WTC11 (cell line): Measurements from ENCODE around the gene DYRK3. TPM values are rescaled to one million over a fixed set of nuclear protein-coding genes. Genes with fewer than 3 reads are reported as not detected.

ENCODE experiments used
- ATAC-seq: fragments of 200-7000 bp; cut with Tn5 transposase; 2 replicates; pipeline ENCODE4 v1.10.0; 2021; ENCODE audit warnings: mild to moderate bottlenecking, moderate library complexity
- CTCF ChIA-PET: fragments of 300-600 bp; sonication (Branson Sonifier 250); formaldehyde crosslinking; loops from one replicate; lab custom pipeline; 2021; ENCODE audit warnings: antibody characterized with exemption; lab: Charles Lee
- POLR2A ChIA-PET: fragments of 350-600 bp; sonication (Branson Sonifier 250); formaldehyde crosslinking; loops from one replicate; lab custom pipeline; 2021; ENCODE audit warnings: antibody characterized with exemption; lab: Charles Lee
- DNase-seq: peaks from one replicate; pipeline ENCODE4 v3.0.0; 2021; ENCODE audit warnings: low spot score
- H3K27ac Mint-ChIP-seq: 2 replicates; pipeline ENCODE4 v1.8.0; 2021; ENCODE audit warnings: mixed read lengths
- H3K27me3 Mint-ChIP-seq: 2 replicates; pipeline ENCODE4 v1.8.0; 2021; ENCODE audit warnings: low read depth, mild to moderate bottlenecking, moderate library complexity, mixed read lengths
- H3K36me3 Mint-ChIP-seq: 2 replicates; pipeline ENCODE4 v1.8.0; 2021; ENCODE audit warnings: mixed read lengths
- H3K4me1 Mint-ChIP-seq: 2 replicates; pipeline ENCODE4 v1.8.0; 2022; ENCODE audit warnings: mixed read lengths
- H3K4me3 Mint-ChIP-seq: 2 replicates; pipeline ENCODE4 v1.8.0; 2021; ENCODE audit warnings: mild to moderate bottlenecking, moderate library complexity, mixed read lengths
- H3K9me3 Mint-ChIP-seq: 2 replicates; pipeline ENCODE4 v1.8.0; 2021; ENCODE audit warnings: mixed read lengths
- CREB1 ChIP-seq: sonication (generic); formaldehyde crosslinking; IDR thresholded peaks from 2 replicates; pipeline ENCODE4 v1.8.0; 2023; ENCODE audit warnings: mild to moderate bottlenecking, missing genetic modification reagents
- EMX1 ChIP-seq: fragments of 250-450 bp; sonication (Bioruptor Pico); IDR thresholded peaks from 2 replicates; pipeline ENCODE4 v1.8.0; 2021; ENCODE audit warnings: mild to moderate bottlenecking
- ESRRA ChIP-seq: sonication (generic); formaldehyde crosslinking; IDR thresholded peaks from 2 replicates; pipeline ENCODE4 v1.8.1; 2022; ENCODE audit warnings: mild to moderate bottlenecking, missing genetic modification reagents, borderline replicate concordance
- ETV6 ChIP-seq: sonication (generic); formaldehyde crosslinking; IDR thresholded peaks from 2 replicates; pipeline ENCODE4 v1.8.1; 2022; ENCODE audit warnings: mild to moderate bottlenecking, missing genetic modification reagents
- GRHL2 ChIP-seq: fragments of 250-450 bp; sonication (Bioruptor Pico); IDR thresholded peaks from 2 replicates; pipeline ENCODE4 v1.8.0; 2022; ENCODE audit warnings: mild to moderate bottlenecking, moderate library complexity; ENCODE audit not compliant: insufficient replicate concordance, severe bottlenecking
- HMGXB4 ChIP-seq: sonication (generic); formaldehyde crosslinking; IDR thresholded peaks from 2 replicates; pipeline ENCODE4 v1.8.1; 2023; ENCODE audit warnings: mild to moderate bottlenecking, moderate library complexity, missing genetic modification reagents
- JAZF1 ChIP-seq: fragments of 250-450 bp; sonication (Bioruptor Pico); IDR thresholded peaks from 2 replicates; pipeline ENCODE4 v1.9.0; 2021; ENCODE audit warnings: moderate library complexity, mild to moderate bottlenecking, inconsistent platforms
- MXD4 ChIP-seq: fragments of 250-450 bp; sonication (Bioruptor Pico); IDR thresholded peaks from 2 replicates; pipeline ENCODE4 v1.8.0; 2021; ENCODE audit warnings: mild to moderate bottlenecking, moderate library complexity, borderline replicate concordance
- NFATC4 ChIP-seq: fragments of 250-450 bp; sonication (Bioruptor Pico); IDR thresholded peaks from 2 replicates; pipeline ENCODE4 v1.9.0; 2021; ENCODE audit warnings: mild to moderate bottlenecking
- PRDM15 ChIP-seq: sonication (generic); formaldehyde crosslinking; IDR thresholded peaks from 2 replicates; pipeline ENCODE4 v1.8.0; 2022; ENCODE audit warnings: missing genetic modification reagents
- SMAD3 ChIP-seq: sonication (generic); formaldehyde crosslinking; IDR thresholded peaks from 2 replicates; pipeline ENCODE4 v1.8.0; 2022; ENCODE audit warnings: missing genetic modification reagents, mild to moderate bottlenecking, borderline replicate concordance
- SP1 ChIP-seq: sonication (generic); formaldehyde crosslinking; conservative IDR thresholded peaks from 2 replicates; pipeline ENCODE4 v1.8.1; 2022; ENCODE audit warnings: missing genetic modification reagents
- ZBTB21 ChIP-seq: sonication (generic); formaldehyde crosslinking; IDR thresholded peaks from 2 replicates; pipeline ENCODE4 v1.8.1; 2023; ENCODE audit warnings: mild to moderate bottlenecking, missing genetic modification reagents, borderline replicate concordance
- ZNF138 ChIP-seq: sonication (generic); formaldehyde crosslinking; conservative IDR thresholded peaks from 2 replicates; pipeline ENCODE4 v1.8.1; 2022; ENCODE audit warnings: mild to moderate bottlenecking, moderate library complexity, missing genetic modification reagents
- ZNF317 ChIP-seq: sonication (generic); formaldehyde crosslinking; IDR thresholded peaks from 2 replicates; pipeline ENCODE4 v1.8.1; 2023; ENCODE audit warnings: low read depth, mild to moderate bottlenecking, moderate library complexity, missing genetic modification reagents, borderline replicate concordance
- total RNA-seq: library from RNA; stranded (reverse); gene quantifications from 3 replicates; pipeline ENCODE4 v1.2.3, GENCODE V29; 2021
- TF ChIP-seq, protein P1 (sequence below): fragments of 250-450 bp; sonication (Bioruptor Pico); conservative IDR thresholded peaks from 2 replicates; pipeline ENCODE4 v1.9.0; 2021; ENCODE audit warnings: mild to moderate bottlenecking
- TF ChIP-seq, protein P2 (sequence below): sonication (generic); formaldehyde crosslinking; IDR thresholded peaks from 2 replicates; pipeline ENCODE4 v1.8.1; 2022; ENCODE audit warnings: low read depth, missing genetic modification reagents, borderline replicate concordance
- TF ChIP-seq, protein P3 (sequence below): sonication (generic); formaldehyde crosslinking; IDR thresholded peaks from 2 replicates; pipeline ENCODE4 v1.8.1; 2023; ENCODE audit warnings: mild to moderate bottlenecking, missing genetic modification reagents
- TF ChIP-seq, protein P4 (sequence below): sonication (generic); formaldehyde crosslinking; IDR thresholded peaks from 2 replicates; pipeline ENCODE4 v1.8.1; 2022; ENCODE audit warnings: mild to moderate bottlenecking, moderate library complexity, missing genetic modification reagents

Gene DYRK3
- total RNA-seq, 1 experiment from 2014 or later = 7.8 TPM

GRCh38 chr1:206643118-206643698 is 7.9 kb downstream of the DYRK3 start:
- TF ChIP-seq ZNF138 (CRISPR knock-in tag) = no peak
- TF ChIP-seq GRHL2 (CRISPR knock-in tag) = no peak
- no peak for TF ChIP-seq ETV6
- TF ChIP-seq, protein P1, sequence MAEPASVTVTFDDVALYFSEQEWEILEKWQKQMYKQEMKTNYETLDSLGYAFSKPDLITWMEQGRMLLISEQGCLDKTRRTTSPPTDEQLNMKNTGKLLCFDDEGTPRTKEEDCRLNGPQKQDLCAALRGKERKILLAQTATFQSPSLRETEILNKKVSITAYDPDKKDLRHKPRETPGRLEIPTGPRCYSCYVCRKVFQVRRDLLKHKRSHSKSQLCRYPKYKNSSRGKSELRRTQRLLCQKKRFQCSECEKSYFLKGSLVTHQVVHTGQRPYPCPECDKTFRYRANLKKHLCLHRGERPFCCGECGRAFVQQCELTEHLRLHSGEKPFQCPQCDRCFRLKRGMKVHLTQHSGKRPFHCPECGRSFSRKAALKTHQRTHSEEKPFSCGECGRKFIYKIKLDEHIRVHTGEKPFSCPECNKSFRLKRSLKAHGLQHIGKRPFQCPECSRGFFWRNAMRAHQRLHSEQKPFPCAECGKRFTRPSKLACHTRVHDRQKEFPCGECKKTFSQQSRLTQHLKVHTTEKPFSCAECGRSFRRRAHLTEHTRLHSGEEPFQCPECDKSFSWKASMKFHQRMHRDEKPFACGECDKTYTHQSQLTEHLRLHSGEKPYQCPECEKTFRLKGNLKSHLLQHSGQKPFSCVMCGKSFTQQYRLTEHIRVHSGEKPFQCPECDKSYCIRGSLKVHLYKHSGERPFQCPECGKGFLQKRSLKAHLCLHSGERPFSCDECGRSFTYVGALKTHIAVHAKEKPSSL (CRISPR knock-in tag) = no peak
- no peak for TF ChIP-seq SMAD3
- no peak for TF ChIP-seq CREB1 (CRISPR knock-in tag)
- no peak for TF ChIP-seq SP1 (CRISPR knock-in tag)
- TF ChIP-seq HMGXB4 (CRISPR knock-in tag) = no peak
- TF ChIP-seq, protein P2, sequence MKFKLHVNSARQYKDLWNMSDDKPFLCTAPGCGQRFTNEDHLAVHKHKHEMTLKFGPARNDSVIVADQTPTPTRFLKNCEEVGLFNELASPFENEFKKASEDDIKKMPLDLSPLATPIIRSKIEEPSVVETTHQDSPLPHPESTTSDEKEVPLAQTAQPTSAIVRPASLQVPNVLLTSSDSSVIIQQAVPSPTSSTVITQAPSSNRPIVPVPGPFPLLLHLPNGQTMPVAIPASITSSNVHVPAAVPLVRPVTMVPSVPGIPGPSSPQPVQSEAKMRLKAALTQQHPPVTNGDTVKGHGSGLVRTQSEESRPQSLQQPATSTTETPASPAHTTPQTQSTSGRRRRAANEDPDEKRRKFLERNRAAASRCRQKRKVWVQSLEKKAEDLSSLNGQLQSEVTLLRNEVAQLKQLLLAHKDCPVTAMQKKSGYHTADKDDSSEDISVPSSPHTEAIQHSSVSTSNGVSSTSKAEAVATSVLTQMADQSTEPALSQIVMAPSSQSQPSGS (CRISPR knock-in tag) = no peak
- no peak for TF ChIP-seq JAZF1 (CRISPR knock-in tag)
- no peak for TF ChIP-seq ZNF317
- TF ChIP-seq ZBTB21 (CRISPR knock-in tag) = no peak
- no peak for TF ChIP-seq ESRRA (CRISPR knock-in tag)
- TF ChIP-seq EMX1 (CRISPR knock-in tag) = no peak
- TF ChIP-seq, protein P3, sequence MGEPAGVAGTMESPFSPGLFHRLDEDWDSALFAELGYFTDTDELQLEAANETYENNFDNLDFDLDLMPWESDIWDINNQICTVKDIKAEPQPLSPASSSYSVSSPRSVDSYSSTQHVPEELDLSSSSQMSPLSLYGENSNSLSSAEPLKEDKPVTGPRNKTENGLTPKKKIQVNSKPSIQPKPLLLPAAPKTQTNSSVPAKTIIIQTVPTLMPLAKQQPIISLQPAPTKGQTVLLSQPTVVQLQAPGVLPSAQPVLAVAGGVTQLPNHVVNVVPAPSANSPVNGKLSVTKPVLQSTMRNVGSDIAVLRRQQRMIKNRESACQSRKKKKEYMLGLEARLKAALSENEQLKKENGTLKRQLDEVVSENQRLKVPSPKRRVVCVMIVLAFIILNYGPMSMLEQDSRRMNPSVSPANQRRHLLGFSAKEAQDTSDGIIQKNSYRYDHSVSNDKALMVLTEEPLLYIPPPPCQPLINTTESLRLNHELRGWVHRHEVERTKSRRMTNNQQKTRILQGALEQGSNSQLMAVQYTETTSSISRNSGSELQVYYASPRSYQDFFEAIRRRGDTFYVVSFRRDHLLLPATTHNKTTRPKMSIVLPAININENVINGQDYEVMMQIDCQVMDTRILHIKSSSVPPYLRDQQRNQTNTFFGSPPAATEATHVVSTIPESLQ (CRISPR knock-in tag) = no peak
- no peak for TF ChIP-seq NFATC4 (CRISPR knock-in tag)
- TF ChIP-seq, protein P4, sequence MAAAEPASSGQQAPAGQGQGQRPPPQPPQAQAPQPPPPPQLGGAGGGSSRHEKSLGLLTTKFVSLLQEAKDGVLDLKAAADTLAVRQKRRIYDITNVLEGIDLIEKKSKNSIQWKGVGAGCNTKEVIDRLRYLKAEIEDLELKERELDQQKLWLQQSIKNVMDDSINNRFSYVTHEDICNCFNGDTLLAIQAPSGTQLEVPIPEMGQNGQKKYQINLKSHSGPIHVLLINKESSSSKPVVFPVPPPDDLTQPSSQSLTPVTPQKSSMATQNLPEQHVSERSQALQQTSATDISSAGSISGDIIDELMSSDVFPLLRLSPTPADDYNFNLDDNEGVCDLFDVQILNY = no peak
- no peaks in the 10 kb centered on the region for H3K9me3 Mint-ChIP-seq
- CTCF ChIA-PET = interaction anchor here (0.6 to 0.9 kb wide), 2 partner anchors 11 to 21 kb away, joined by 3 read pairs; no protein-coding TSS in a partner anchor
- DNase-seq (no peak), ATAC-seq (no peak)
- peaks cover 13% of the 10 kb centered on the region for H3K36me3 Mint-ChIP-seq
- peaks cover 13% of the 10 kb centered on the region for H3K4me1 Mint-ChIP-seq
- no peaks in the 10 kb centered on the region for H3K27me3 Mint-ChIP-seq
- no peak overlapping the region for H3K4me3 Mint-ChIP-seq
- H3K27ac Mint-ChIP-seq = no peak overlapping the region
- POLR2A ChIA-PET = no interaction called here

DNA sequence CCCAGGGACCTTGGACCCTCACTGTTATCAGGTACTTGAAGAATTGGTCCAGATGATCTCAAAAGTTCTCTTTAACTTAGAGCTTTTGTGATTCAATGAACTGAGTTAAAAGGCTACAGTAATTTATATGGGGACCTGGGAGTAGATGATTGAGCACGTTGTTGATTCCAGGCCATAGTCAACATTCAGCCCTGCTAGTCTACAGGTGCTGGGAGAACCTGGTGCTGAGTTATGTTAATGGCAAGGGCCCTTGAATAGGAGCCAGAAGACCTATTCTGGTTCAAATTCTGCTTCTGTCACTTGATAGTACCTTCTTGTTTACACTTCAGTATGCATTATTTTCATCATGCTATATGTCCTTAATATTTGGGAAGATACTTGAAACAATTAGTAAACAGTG is 11.2 kb downstream of the DYRK3 start:
- ChIA-PET CTCF (interaction anchor here (0.6 to 5.0 kb wide), 7 partner anchors 11 to 100 kb away, joined by 3 to 18 read pairs (median 5); partner anchors contain the start of gene DYRK3), POLR2A (interaction anchor here (1.0 kb wide), 1 partner anchor 11 kb away, joined by 3 read pairs; the partner anchor contains the start of gene DYRK3)
- no peak for DNase-seq
- Mint-ChIP-seq H3K4me1 (peaks cover 13% of the 10 kb centered on the region), H3K27ac (peak overlapping the region; percentile 66; the same call in 1 of the 2 replicates), H3K9me3 (no peaks in the 10 kb centered on the region), H3K27me3 (no peaks in the 10 kb centered on the region), H3K36me3 (peaks cover 13% of the 10 kb centered on the region), H3K4me3 (no peak overlapping the region)
- TF ChIP-seq PRDM15 (CRISPR knock-in tag) (peak; percentile 50), MXD4 (no peak)
- ATAC-seq = peak; percentile 93
